GM23338 (cell line): ENCODE measurements around the gene SBF2. TPM values are rescaled to one million over a fixed set of nuclear protein-coding genes. Genes with fewer than 3 reads are reported as not detected.

Source experiments
- ATAC-seq: fragments of 200-7000 bp; cut with Tn5 transposase; 3 replicates; pipeline ENCODE4 v1.9.1; 2020
- DNase-seq: peaks from one replicate; pipeline ENCODE4 v3.0.0-alpha.2; 2015; ENCODE audit warnings: low spot score
- H2AFZ ChIP-seq: fragments of 200-600 bp; sonication (generic); 2 replicates; pipeline ENCODE4 v1.8.0; 2016; ENCODE audit warnings: antibody characterized with exemption, mild to moderate bottlenecking, moderate library complexity
- H3F3A ChIP-seq: fragments of 200-600 bp; sonication (generic); replicated peaks from 2 replicates; pipeline ENCODE4 v1.8.0; 2017; ENCODE audit warnings: antibody characterized with exemption, mixed run types, low read depth
- H3K27ac ChIP-seq: fragments of 200-600 bp; sonication (generic); 2 replicates; pipeline ENCODE4 v1.6.1; 2016; ENCODE audit warnings: low read depth
- H3K27me3 ChIP-seq: fragments of 200-600 bp; sonication (generic); 2 replicates; pipeline ENCODE4 v1.8.0; 2016; ENCODE audit warnings: mild to moderate bottlenecking, mixed run types, moderate library complexity; ENCODE audit not compliant: insufficient read depth
- H3K36me3 ChIP-seq: fragments of 200-600 bp; sonication (generic); 2 replicates; pipeline ENCODE4 v1.8.0; 2016; ENCODE audit warnings: mild to moderate bottlenecking; ENCODE audit not compliant: insufficient read depth
- H3K4me1 ChIP-seq: fragments of 200-600 bp; sonication (generic); 2 replicates; pipeline ENCODE4 v1.8.0; 2016; ENCODE audit warnings: mild to moderate bottlenecking, moderate library complexity; ENCODE audit not compliant: insufficient read depth
- H3K4me2 ChIP-seq: fragments of 200-600 bp; sonication (generic); 2 replicates; pipeline ENCODE4 v1.7.1; 2017; ENCODE audit warnings: mixed run types
- H3K4me3 ChIP-seq: fragments of 200-600 bp; sonication (generic); 2 replicates; pipeline ENCODE4 v1.6.1; 2016; ENCODE audit warnings: mixed run types
- H3K79me2 ChIP-seq: fragments of 200-600 bp; sonication (generic); replicated peaks from 2 replicates; pipeline ENCODE4 v1.8.0; 2017; ENCODE audit warnings: mild to moderate bottlenecking; ENCODE audit not compliant: insufficient read depth
- H3K9me2 ChIP-seq: fragments of 200-600 bp; sonication (generic); 2 replicates; pipeline ENCODE4 v1.8.0; 2017; ENCODE audit not compliant: insufficient read depth
- H4K20me1 ChIP-seq: fragments of 200-600 bp; sonication (generic); replicated peaks from 2 replicates; pipeline ENCODE4 v1.8.0; 2017; ENCODE audit warnings: mild to moderate bottlenecking; ENCODE audit not compliant: insufficient read depth
- H3K27ac Mint-ChIP-seq: 2 replicates; pipeline ENCODE4 v1.8.0; 2020; ENCODE audit warnings: inconsistent platforms, mild to moderate bottlenecking, moderate library complexity, mixed read lengths
- H3K27me3 Mint-ChIP-seq: 3 replicates; pipeline ENCODE4 v1.8.0; 2022; ENCODE audit warnings: low read depth, mild to moderate bottlenecking, moderate library complexity, mixed read lengths, inconsistent platforms; ENCODE audit not compliant: insufficient read depth, poor library complexity
- H3K36me3 Mint-ChIP-seq: 3 replicates; pipeline ENCODE4 v1.8.0; 2021; ENCODE audit warnings: low read depth, mild to moderate bottlenecking, inconsistent platforms, moderate library complexity, mixed read lengths
- H3K4me1 Mint-ChIP-seq: 3 replicates; pipeline ENCODE4 v1.8.0; 2020; ENCODE audit warnings: mild to moderate bottlenecking, inconsistent platforms, mixed read lengths
- H3K4me3 Mint-ChIP-seq: 3 replicates; pipeline ENCODE4 v1.8.0; 2021; ENCODE audit warnings: moderate library complexity, mild to moderate bottlenecking, inconsistent platforms, mixed read lengths
- H3K9me3 Mint-ChIP-seq: 3 replicates; pipeline ENCODE4 v1.8.0; 2020; ENCODE audit warnings: moderate library complexity, mild to moderate bottlenecking, inconsistent platforms, mixed read lengths
- CREB1 ChIP-seq: fragments of 250-450 bp; sonication (Bioruptor Pico); IDR thresholded peaks from 2 replicates; pipeline ENCODE4 v1.5.0; 2020; ENCODE audit warnings: low read depth, mild to moderate bottlenecking, moderate library complexity
- CTCF ChIP-seq, 2 experiments: fragments of 200-600 bp in 1 of 2; sonication (generic) in 1 of 2; conservative IDR thresholded peaks; 2 replicates each; pipeline versions ENCODE4 v1.5.1 to v1.6.1; 2016 to 2017; ENCODE audit warnings: antibody characterized with exemption in 2 of 2, low read depth in 2 of 2, mild to moderate bottlenecking in 2 of 2, moderate library complexity in 1 of 2
- EZH2 ChIP-seq: fragments of 200-600 bp; sonication (generic); IDR thresholded peaks from one replicate; pipeline ENCODE4 v1.8.0; 2017; ENCODE audit warnings: antibody characterized with exemption, mild to moderate bottlenecking, low read depth; ENCODE audit not compliant: unreplicated experiment
- EZH2phosphoT487 ChIP-seq: fragments of 200-600 bp; sonication (generic); IDR thresholded peaks from one replicate; pipeline ENCODE4 v1.8.1; 2018; ENCODE audit warnings: antibody characterized with exemption; ENCODE audit not compliant: unreplicated experiment
- JUNB ChIP-seq: IDR thresholded peaks from one replicate; pipeline ENCODE4 v1.6.1; 2016; ENCODE audit warnings: antibody characterized with exemption; ENCODE audit not compliant: unreplicated experiment
- NANOG ChIP-seq: IDR thresholded peaks from 2 replicates; pipeline ENCODE4 v1.6.1; 2016; ENCODE audit warnings: antibody characterized with exemption, borderline replicate concordance
- POLR2AphosphoS5 ChIP-seq: IDR thresholded peaks from 2 replicates; pipeline ENCODE4 v1.6.1; 2016; ENCODE audit warnings: antibody characterized with exemption, low read depth
- STAT1 ChIP-seq: IDR thresholded peaks from one replicate; pipeline ENCODE4 v1.6.1; 2016; ENCODE audit warnings: antibody characterized with exemption; ENCODE audit not compliant: unreplicated experiment
- ZNF114 ChIP-seq: fragments of 250-450 bp; sonication (Bioruptor Pico); IDR thresholded peaks from 2 replicates; pipeline ENCODE4 v1.5.0; 2020; ENCODE audit warnings: mild to moderate bottlenecking, moderate library complexity
- ZNF331 ChIP-seq: fragments of 250-450 bp; sonication (Bioruptor Pico); IDR thresholded peaks from 2 replicates; pipeline ENCODE4 v1.5.0; 2020; ENCODE audit warnings: low read depth, mild to moderate bottlenecking, moderate library complexity
- ZNF462 ChIP-seq: fragments of 250-450 bp; sonication (Bioruptor Pico); IDR thresholded peaks from 2 replicates; pipeline ENCODE4 v1.5.0; 2020; ENCODE audit warnings: mild to moderate bottlenecking, moderate library complexity
- polyA plus RNA-seq: library from polyadenylated mRNA; unstranded; fragments of >200 nt; fragmentation: Nextera tagmentation; extraction: Ambion mirVana; gene quantifications from 2 replicates; pipeline ENCODE4 v1.2.1, GENCODE V29; 2016
- total RNA-seq: library from RNA; depleted of rRNA; stranded (reverse); fragments of >200 nt; shearing (Covaris generic); gene quantifications from 2 replicates; pipeline ENCODE4 v1.2.3, GENCODE V29; 2014
- TF ChIP-seq, protein P1 (sequence below): IDR thresholded peaks from 2 replicates; pipeline ENCODE4 v1.6.1; 2016; ENCODE audit warnings: antibody characterized with exemption

The SBF2 gene
- total and polyA plus RNA-seq, 2 experiments from 2014 or later = 25.6 to 53.5 TPM

GRCh38 chr11:10328314-10329098 is 34.5 kb upstream of the SBF2 start (continued):
- TF ChIP-seq CREB1 (CRISPR knock-in tag) (no peak), ZNF331 (CRISPR knock-in tag) (no peak)

- Histone ChIP-seq H3K79me2 (no peaks in the 10 kb centered on the region), H4K20me1 (no peaks in the 10 kb centered on the region), H3K4me2 (no peak overlapping the region), H3K36me3 (no peaks in the 10 kb centered on the region), H3K27ac (no peak overlapping the region), H3K27me3 (no peaks in the 10 kb centered on the region), H3F3A (no peaks in the 10 kb centered on the region), H3K9me2 (peaks cover 34% of the 10 kb centered on the region), H2AFZ (no peak overlapping the region; the same call in 1 of the 2 replicates), H3K4me1 (peaks cover 19% of the 10 kb centered on the region), H3K4me3 (no peak overlapping the region)
- Mint-ChIP-seq H3K9me3 (no peaks in the 10 kb centered on the region), H3K4me3 (no peak overlapping the region), H3K27ac (no peak overlapping the region), H3K36me3 (peaks cover 5% of the 10 kb centered on the region; the same call in 1 of the 3 replicates), H3K4me1 (peaks cover 24% of the 10 kb centered on the region), H3K27me3 (peaks cover 7% of the 10 kb centered on the region)
- ATAC-seq (no peak), DNase-seq (no peak)
- TF ChIP-seq JUNB (no peak), CTCF (conservative IDR thresholded peaks at IDR 0.05; ENCODE audit: low read depth in 2 of 2) (no peak), STAT1 (no peak), POLR2AphosphoS5 (no peak), ZNF114 (CRISPR knock-in tag) (no peak), ZNF462 (CRISPR knock-in tag) (no peak), NANOG (no peak), EZH2 (no peak), ZNF331 (CRISPR knock-in tag) (no peak), EZH2phosphoT487 (no peak), CREB1 (CRISPR knock-in tag) (no peak)
- TF ChIP-seq, protein P1, sequence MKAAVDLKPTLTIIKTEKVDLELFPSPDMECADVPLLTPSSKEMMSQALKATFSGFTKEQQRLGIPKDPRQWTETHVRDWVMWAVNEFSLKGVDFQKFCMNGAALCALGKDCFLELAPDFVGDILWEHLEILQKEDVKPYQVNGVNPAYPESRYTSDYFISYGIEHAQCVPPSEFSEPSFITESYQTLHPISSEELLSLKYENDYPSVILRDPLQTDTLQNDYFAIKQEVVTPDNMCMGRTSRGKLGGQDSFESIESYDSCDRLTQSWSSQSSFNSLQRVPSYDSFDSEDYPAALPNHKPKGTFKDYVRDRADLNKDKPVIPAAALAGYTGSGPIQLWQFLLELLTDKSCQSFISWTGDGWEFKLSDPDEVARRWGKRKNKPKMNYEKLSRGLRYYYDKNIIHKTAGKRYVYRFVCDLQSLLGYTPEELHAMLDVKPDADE = no peak
These were observed 33.2 kb upstream of the SBF2 start for GRCh38 chr11:10327254-10327653.
